ENCODE data around the gene ARHGEF9. TPM values are rescaled to one million over a fixed set of nuclear protein-coding genes. Genes with fewer than 3 reads are reported as not detected.

ARHGEF9 gene
- total and polyA plus RNA-seq, 2 of the 8 experiments (the other 6 are each of a cell fraction or from before 2014, with no cell fraction given) = 28.7 to 31.8 TPM

GRCh38 chrX:63746715-63747114, 38.3 kb downstream of the ARHGEF9 start (continued):
- TF ChIP-seq CHD7 (IDR thresholded peaks at IDR 0.05; ENCODE audit: insufficient replicate concordance, low read length) (no peak), TEAD4 (IDR thresholded peaks at IDR 0.05; ENCODE audit: low read depth, low read length) (no peak), RFX5 (IDR thresholded peaks at IDR 0.05; ENCODE audit: borderline replicate concordance, low read depth, low read length) (no peak), POLR2AphosphoS5 (IDR thresholded peaks at IDR 0.05; ENCODE audit: low read depth, low read length) (no peak), SAP30 (IDR thresholded peaks at IDR 0.05; ENCODE audit: insufficient read depth, insufficient replicate concordance, low read length) (no peak), BRCA1 (IDR thresholded peaks at IDR 0.05; ENCODE audit: low read depth, low read length) (no peak), CBX5 (IDR thresholded peaks at IDR 0.05; ENCODE audit: low read depth, low read length) (no peak), RXRA (IDR thresholded peaks at IDR 0.05; ENCODE audit: insufficient read depth, low read depth, low read length) (no peak), SP4 (IDR thresholded peaks at IDR 0.05; ENCODE audit: low read length) (no peak), BACH1 (IDR thresholded peaks at IDR 0.05; ENCODE audit: low read length) (no peak)
